ENCODE results near the gene NPNT.
A peak's percentile ranks its signal among the peaks of the same experiment; 100 is the strongest.
"Not testable (repeated sequence)": the region's sequence is repeated elsewhere in the genome, so short reads cannot be mapped to it uniquely, and the experiment has no call there.

The NPNT gene, protein sequence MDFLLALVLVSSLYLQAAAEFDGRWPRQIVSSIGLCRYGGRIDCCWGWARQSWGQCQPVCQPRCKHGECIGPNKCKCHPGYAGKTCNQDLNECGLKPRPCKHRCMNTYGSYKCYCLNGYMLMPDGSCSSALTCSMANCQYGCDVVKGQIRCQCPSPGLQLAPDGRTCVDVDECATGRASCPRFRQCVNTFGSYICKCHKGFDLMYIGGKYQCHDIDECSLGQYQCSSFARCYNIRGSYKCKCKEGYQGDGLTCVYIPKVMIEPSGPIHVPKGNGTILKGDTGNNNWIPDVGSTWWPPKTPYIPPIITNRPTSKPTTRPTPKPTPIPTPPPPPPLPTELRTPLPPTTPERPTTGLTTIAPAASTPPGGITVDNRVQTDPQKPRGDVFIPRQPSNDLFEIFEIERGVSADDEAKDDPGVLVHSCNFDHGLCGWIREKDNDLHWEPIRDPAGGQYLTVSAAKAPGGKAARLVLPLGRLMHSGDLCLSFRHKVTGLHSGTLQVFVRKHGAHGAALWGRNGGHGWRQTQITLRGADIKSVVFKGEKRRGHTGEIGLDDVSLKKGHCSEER

DNA sequence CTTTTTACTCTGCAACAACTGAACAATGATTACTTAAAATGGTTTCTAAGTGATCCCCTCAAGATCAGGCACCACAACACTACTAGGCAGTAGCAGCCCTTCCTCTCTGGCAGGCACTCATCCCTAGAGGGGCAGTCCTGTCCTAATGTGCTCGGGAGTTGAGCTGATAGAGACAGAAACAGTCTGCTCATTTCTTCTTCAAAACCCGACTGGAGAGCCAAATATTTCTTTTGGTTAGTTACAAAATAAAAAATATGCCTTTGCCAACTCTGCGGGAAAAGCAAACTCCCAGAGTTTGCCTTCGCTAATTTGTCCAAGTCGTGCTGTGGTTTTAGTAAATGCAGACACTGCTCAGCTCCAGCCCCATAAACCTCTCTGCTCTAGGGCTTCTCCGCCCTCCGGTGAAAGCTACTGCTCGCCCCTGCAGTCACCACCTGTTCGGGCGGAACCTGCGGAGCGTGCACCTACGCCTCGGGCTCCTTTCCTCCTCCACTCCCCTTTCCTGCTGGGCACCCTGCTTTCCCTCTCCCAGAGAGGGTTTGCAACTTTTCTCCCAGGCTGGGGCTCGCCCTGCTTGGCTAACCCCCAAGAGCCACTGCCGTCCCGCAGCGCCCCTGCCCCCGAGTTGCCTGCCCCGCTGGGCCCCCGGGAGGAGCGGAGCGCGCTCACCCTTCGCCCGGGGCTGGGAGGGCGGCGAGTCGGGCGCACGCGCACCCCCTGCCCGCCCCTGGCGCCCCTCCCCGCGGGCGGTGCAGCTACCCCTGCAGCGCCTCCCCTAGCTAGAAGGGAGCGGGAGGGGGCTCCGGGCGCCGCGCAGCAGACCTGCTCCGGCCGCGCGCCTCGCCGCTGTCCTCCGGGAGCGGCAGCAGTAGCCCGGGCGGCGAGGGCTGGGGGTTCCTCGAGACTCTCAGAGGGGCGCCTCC is at the start of gene NPNT:
Gene NPNT, plus strand, starts transcription at position 812 of the 923 bp plus-strand sequence. CDS start 182 bp downstream, outside the sequence.
- DNase-seq = peak; percentile 77

DNA sequence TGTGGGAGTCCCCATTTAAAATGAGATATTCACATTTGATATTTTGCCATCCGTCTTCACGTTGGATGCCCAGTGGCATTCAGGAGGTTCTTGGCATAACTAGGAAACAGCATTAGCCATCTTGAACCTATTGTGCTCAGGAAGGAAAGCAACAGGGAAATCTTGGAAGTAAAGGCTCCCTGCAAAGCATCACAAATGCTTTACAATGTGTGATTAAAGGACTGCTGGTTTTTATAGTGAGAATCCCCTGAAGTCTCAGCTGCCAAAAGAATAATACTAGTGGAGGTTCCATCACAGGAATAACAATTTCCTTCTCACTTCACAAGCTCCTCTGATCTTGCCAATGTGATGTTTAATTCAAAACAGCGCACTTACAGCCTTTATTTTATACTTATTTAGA is 49.7 kb upstream of the NPNT start:
- DNase-seq = no peak

DNA sequence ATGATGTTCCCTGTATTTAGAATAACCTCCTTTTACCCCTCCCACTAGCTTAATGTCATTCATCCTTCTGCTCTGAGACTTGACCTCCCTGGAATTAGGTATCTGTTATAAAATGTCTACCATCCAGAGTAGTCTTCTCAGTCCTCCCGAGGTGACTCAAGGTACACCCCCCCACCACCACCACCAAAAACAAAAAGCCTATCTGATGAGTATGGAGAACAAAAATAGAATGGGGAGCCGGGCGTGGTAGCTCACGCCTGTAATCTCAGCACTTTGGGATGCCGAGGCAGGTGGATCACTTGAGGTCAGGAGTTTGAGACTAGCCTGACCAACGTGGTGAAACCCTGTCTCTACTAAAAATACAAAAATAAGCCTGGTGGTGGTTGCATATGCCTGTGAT is 46.9 kb upstream of the NPNT start:
- DNase-seq = not testable (repeated sequence)

DNA sequence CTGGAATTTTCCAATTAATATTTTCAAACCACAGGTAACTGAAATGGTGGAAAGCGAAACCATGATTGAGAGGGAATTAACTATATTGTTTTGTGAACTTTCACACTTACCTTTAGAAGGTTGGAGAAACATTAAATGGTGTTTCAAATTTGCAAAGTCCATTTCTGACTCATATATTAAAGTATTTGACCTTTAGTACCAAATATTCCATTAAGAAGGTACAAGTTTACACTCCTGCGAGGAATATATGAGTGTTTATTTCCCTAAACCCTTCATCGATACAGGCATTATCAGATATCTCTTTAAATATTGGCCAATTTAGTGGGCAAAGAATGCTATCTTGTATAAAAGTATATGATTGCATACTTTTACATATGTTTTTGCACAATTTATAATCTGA is 44.1 kb upstream of the NPNT start:
- DNase-seq = no peak

DNA sequence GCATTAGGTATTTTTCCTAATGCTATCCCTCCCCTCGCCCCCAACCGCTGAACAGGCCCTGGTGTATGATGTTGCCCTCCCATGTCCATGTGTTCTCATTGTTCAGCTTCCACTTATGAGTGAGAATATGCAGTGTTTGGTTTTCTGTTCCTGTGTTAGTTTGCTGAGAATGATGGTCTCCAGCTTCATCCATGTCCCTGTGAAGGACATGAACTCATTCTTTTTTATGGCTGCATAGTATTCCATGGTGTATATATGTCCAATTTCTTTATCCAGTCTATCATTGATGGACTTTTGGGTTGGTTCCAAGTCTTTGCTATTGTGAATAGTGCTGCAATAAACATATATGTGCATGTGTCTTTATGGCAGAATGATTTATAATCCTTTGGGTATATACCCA is 43.0 kb upstream of the NPNT start:
- not testable (repeated sequence) for DNase-seq

DNA sequence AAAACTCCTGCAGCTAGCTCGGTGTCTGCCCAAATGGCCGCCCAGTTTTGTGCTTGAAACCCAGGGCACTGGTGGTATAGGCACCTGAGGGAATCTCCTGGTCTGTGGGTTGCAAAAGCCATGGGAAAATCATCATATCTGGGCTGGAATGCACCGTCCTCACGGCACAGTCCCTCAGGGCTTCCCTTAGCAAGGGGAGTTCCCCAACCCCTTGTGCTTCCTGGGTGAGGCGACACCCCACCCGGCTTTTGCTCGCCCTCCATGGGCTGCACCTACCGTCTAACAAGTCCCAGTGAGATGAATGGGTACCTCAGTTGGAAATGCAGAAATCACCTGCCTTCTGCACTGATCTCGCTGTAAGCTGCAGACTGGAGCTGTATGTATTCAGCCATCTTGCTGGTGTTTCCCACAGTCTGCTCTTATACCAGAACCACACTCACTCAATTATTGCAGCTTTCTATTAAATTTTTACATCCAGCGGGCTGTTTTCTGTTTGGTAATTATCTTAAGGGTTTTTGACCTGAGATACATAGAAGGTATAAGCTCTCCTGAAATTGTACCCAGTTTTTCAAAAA is 36.7 kb upstream of the NPNT start:
- no peak for DNase-seq

DNA sequence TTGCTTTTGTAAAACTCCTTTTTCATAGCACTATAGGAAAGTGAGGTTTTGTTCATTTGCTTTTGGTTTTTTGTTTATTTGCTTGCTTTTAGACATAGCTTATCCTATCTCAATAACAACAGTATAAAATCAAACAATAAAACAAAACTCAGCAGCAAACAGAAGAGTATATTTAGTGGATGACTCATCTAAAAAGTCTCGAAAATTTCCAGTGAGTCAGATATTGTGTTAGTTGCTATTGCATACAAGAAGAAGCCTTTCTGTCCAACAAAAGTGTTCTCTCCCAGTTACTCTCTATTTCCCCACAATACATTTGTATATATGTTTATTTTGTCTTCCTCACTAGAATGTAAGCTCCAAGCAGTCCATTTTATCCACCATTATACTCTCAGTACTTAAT is 36.0 kb upstream of the NPNT start:
- DNase-seq = no peak

DNA sequence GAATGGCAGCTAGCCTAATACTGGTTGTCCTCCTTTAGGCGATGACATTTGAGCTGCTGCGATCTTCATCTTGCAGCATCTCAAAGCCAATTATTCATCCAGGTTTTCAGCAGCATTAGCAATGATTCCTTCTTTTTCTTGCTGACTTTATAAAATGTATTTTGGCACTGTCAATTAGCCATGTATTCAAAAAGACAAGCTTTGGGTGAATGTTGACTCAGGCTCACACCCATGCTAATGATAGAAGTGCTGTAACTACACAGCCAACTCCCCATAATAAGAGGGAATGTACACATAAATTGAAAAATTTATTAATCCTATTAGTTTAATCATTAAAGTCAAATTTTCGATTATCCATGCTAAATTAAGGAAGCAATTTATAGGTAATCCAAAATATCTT is 24.3 kb upstream of the NPNT start:
- DNase-seq = no peak

DNA sequence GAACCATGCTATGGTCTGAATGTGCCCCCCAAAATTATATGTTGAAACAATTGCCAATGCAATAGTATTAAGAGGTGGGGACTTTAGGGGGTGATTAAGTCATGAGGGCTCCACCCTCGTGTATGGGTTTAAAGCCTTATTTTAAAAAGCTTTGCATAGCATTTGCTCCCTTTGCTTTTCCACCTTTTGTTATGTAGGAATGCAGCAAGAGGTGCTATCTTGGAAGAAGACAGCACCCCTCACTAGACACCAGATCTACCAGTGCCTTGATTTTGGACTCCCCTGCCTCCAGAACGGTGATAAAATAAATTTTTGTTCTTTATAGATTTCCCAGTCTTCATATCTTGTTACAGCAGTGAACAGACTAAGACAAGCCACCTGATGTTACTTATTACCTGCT is 23.3 kb upstream of the NPNT start:
- DNase-seq = no peak

DNA sequence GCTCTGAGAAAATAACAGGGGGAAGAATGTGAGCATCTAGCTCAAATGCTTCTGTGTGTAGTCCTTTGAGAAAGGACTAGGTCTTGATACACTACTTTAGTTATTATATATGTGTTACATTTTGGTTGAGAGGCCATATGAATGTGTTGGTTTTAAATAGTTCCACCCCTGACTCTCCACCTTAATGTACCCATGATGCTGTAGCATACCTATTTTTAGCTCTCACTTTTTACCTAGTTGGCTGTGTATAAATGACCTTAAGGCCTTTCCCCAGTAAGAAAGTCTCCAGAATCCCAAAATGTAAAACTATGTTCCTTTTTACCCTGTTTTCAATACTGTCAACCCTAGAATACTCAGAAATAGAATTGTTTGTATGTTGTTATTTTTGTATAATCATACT is 20.0 kb upstream of the NPNT start:
- no peak for DNase-seq

DNA sequence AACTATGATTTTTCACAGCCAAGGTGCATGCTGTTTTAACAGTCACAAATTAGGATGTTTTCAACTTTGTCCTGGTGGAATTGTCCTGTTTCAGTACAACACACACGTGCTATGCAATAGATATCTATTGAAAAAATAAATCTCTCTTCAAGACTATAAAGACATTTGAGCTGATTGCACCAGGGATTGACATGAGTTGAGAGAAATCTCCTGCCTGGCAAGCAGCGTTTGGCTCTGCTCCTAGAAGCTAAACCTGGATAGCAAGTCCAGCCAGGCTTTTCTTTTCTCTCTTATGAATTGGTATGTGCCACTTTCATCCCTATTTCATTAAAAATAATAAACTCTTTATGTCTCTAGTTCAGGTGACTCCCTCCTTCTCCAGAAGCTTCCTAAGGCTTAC is 16.6 kb upstream of the NPNT start:
- no peak for DNase-seq

DNA sequence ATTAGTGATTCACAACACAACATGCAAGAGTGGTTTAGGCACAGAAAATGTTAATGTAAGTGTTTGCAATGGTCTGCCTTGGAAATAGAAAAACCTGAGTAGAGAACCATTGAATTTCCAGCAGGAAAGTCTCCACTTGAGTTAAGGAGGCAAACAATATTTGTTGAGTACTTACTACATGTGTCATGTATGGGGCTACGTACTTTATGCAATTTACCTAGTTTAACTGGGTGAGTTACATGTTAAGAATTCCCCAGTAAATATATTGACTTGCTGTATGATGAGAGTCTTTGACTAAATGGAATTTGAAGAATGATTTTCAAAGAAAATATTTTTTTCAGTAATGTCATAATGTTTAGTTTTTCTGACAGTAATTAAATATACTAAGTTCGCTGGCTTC is 7.8 kb upstream of the NPNT start:
- no peak for DNase-seq

DNA sequence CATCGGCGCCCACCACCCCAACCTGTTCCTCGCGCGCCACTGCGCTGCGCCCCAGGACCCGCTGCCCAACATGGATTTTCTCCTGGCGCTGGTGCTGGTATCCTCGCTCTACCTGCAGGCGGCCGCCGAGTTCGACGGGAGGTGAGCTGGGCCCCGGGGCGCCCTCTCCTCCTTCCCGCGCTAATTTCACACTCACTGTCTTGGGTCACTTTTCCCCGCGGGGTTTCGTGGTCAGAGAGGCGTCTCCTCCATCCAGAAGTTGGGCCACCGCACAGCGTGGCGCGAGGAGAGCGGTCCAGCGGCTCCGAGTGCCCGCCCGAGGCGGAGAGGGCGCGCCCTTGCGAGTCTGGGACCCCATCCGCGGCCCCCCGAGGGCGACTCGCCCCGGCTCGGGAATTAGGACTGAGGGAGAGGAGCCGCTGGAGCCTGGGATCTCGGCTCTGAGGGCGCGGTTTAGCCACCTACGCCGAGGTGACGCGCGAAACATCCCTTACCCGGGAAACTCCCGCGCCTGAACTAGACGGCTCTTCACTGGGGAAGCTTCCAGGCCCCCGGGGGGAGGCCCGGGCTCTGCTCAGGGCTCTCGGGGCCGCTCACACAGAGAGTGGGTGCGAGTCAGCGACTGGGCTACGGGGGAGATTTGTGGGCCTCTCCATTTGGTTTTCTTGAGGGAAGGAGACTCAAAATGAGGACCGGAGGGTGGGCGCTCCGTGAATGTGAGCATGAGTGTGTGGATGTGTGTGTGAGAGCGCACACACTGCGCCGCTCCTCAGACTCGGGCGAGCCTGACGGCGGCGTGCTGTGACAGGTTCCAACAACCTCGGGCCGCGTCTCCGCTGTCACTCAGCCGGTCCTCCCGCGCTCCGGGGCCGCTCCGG is 551 bp downstream of the NPNT start:
- DNase-seq = peak; percentile 76

DNA sequence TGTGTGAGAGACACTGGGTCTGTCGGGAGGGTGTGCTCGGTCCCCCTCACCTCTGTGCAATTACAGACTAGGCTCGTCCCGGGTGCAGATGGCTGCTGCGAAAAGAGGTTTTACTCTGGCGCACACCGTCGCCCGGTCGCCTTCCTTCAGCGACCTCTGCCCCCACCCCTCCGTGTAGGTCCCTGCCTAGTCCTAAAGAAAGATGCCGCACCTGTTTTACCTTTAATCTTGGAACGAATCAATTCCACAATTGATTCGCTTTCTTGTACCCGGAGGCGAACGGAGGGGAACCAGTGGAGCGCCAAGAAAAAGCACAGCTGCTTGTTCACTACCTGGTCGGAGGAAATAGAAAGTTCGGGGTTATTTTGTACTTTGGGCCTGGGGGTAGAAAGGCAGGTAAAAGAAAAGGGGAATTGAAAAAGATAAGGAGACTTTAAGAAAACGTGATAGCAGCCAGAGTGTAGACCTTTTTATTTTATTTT is 1.2 kb downstream of the NPNT start:
- no peak for DNase-seq

DNA sequence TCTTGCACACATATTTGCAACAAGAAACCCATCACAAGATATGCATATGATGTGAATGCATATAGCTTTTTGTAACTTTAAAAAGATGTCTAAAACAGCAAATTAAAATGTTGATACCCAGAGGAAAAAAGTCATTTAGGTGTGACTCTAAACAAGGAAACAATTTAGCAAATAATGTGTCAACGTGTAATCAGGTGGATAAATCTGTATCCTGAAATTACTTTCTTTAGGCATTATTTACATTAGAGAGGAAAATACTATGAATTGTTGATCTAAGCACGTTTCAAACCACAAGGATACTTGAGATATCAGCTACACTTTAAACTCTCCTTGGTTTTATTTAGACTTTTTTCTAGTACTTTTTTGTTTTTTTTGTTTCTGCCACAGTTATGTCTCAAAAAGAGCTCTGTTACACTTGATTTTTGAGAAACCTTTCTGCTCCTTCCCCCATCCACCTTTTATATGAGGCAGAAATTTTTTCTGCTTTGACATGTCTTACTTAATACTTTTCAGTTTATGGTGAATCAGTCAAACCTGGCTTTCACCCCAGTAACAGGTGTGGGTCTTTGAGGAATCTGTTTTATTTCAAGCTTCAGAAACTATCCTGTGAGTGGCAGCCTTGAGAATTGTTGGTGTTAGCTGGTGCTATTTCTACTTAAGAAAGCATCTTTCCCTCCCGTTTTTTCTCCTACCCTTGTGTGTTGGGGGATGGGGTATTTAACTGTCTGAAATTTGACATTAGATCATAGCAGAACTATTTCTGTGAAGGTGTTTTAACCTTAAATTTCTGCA is 1.9 kb downstream of the NPNT start:
- no peak for DNase-seq

DNA sequence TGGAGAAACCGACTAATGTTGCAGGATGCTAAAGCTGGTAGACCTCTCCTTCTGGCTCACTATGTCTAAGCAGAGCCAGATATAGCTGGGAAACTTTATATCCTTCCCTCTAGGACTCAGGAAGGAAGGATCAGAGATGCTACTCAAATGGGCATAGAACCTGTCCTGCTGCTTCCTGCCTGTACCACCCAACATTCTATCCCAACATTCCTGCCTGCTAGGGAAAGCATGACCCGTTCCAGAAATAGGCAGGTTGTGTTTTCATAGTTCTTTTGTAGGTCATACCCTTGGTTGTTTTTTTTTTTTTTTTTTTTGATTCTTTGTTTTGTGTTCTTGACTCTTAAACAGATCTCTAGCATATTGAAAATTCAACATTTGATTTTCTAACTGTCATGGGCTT is 5.3 kb downstream of the NPNT start:
- no peak for DNase-seq

DNA sequence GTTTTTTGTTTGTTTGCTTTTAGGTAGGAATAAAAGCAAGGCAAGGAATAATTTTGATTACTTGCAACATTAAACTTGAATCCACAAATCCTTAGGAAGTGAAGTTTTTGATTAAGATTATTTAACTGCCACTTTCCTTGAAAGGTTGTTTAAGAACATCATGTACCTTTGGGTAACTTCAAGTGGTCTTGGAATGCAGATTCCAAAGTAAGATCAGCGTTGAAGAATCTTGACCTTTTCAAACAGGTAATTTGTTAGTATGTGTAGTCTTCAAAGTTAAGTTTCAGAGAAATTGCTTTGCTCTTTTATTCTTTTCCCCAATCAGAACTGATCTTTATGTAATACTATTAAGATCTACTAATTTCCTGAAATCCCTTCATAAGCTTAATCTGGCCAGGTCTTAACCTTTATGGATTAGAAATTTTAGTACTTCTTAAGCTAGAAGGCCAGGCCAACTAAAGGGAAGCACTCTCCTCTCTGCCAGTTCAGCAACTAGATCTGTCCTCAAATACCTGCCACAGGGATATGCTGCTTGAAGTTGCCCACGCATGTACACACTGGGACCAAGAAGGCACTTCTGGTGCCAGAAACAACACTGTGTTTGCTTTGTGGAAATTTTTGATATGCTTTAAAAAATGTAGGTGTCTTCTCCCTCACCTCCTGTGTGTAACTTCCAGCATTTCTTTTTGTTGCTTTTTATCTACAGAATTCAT is 7.4 kb downstream of the NPNT start:
- no peak for DNase-seq

DNA sequence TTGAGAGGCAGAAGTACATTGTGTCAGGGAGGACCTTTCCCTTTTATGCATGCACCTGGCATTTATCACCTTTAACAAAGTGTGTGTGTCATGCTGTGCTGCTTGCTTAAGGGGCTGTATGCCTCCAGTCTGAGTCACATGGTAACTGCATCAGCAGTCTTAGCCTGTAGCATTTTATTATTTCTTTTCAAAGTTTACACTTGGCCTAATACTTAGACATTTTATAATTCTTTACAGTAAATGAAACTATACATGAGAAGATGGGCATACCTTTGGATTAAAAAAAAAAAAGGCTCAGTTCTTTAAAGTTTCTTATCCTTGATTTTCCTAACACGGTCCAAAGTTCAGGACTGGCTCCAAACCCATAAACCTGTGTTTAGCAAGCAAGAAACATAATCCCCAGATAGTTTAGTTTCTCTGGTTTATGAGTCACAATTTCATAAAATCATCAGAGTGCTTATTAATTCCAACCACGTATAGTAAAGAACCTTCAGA is 14.6 kb downstream of the NPNT start:
- DNase-seq = peak; percentile 71

DNA sequence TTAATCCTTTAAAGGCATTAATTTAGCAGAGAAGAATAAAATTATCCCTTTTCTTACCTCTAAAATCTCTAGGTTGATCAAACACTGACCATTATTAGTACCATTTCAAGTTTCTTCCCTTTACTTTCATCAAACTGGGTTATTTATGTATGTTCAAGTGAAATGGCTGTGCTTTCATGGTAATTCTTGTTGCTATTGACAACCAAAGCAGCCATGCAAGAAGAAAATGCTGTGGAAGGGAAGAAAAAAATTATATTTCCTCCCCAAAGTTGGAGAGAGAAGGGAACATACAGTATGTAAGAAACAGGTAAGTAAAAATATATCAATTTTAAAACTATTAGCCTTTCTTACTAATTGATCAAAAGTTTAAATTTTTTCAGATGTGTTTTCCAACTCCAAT is 16.2 kb downstream of the NPNT start:
- no peak for DNase-seq

DNA sequence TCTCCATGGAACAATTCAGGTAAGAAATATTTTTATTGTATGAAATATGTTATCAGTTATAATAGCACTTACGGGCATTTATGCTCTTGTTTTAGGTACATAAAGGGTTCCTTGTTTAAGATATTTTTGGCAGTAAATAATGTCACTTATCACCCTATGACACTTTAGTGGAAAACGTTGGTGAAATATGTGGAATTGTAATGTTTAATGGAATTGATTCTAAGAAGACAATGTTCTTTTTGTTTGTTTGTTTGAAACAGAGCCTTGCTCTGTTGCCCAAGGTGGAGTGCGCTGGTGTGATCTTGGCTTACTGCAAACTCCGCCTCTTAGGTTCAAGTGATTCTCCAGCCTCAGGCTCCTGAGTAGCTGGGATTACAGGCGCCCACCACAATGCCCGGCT is 17.4 kb downstream of the NPNT start:
- DNase-seq = no peak

All from islet precursor cell (in vitro differentiated cells).